Activated T-cell treated with anti-CD3 and anti-CD28 coated beads for 1 hour (primary cell): ENCODE results near the gene CDH13.

Experiments
- DNase-seq: peaks from one replicate; pipeline ENCODE4 v3.0.0-alpha.2; 2020; ENCODE audit warnings: low read depth

CDH13 gene

DNA sequence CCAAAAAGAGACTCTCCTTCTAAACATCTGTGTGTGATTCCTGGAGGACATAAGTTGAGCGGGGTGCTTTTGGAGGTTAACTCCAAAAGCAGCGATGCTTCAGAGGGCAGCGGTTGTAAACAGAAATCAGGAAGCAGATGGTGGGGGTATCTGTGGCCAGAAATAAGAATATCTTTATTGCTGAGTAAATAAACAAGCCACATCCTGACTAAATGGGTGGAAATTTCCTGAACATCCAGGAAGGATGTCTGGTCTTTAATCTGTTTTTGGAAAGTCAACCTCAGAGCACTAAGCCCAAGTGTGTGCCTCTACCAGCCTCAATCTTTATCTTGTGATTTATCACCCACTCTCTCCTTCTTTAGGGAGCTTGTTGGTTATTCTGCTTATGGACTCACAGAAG is 123.3 kb downstream of the CDH13 start:
- DNase-seq: no peak

DNA sequence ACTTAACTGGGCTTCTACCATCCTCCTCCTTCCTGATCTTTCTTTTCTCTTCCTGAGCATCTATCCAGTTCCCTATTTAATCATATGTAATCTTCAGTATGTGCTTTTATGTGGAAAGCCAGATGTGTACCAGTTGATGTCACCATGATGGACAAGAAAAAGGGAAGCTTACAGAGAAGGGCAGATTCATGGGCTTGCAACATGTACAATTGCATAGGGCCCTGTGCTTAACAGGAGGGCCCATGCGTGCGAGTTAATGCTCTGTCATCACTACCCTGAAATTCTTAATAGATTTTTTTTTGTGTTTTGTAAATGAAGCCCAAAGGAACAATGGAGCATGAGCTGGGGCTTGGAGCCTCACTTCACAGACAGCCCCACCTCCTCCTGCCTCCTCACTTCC is 124.3 kb downstream of the CDH13 start:
- no peak for DNase-seq

DNA sequence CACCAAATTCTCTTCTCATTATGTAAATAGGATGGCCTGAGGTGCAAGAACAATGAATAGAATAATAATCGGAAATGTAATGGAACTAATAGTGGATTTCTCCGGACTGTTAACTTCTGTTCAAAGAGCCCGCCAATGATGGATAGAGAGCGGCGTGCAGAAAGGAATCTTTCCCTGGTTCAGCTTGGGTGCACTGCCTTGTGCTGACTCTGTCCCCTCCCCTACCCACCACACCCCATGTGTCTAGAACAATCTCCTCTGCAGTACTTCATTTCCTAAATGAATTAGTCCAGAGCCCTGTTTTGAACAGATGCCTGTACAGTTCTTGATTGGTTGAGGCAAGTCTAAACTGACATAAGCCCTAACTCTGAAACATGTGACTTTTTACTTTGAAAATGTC is 125.4 kb downstream of the CDH13 start:
- DNase-seq: no peak

DNA sequence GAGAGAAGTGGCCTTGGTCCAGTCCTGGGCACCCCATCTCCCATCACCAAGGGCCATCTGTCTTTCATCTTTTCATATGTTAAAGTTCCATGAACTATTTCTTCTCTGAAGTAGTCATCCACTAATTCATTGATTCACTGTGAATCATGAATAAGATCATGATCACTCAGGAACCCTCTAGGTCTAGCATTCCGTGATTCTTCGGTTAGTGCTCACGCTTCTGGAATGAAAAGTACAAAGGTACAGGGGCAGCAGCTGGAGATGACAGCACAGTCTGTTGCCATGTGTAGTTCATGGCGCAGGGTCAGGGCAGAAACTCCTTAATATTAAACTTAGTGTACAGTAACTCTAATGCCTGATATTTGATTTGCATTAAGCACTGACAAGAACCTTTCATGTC is 127.1 kb downstream of the CDH13 start:
- DNase-seq: no peak

DNA sequence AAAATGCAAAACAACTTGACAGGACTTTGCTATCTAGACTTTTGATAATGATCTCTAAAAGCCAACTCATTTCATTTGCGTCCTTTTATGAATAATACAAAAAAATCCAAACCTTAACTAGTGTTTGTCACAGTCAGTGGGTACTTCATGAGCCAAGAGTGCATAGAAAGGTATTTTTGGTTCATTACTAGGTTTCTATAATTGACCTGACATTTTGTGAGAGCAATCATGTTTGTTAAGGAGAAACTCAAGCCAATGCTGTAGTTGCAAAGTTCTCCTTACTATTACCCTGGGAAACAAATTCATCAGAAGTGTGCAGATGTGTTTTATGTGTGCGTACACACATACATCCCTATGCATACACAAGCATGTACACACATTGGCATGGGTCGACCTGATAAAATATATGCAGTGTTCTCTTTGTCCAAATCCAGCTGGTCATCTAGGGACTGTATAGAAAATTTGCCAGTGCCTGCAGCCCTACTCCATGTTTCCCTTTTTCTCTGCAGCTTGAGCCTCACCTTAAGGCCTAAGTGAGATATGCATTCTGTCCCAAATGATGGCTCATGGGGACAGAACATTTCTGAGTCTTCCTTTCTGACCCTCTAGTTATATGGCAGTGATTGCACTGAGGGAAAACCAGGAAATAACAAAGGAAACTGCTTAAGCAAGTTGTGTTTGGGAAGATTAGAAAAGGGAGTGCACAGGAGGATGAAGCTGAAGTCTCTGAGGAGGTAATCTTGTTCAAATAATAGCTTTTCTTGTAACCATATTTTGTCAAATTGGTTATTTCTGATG is 128.1 kb downstream of the CDH13 start:
- DNase-seq: no peak

DNA sequence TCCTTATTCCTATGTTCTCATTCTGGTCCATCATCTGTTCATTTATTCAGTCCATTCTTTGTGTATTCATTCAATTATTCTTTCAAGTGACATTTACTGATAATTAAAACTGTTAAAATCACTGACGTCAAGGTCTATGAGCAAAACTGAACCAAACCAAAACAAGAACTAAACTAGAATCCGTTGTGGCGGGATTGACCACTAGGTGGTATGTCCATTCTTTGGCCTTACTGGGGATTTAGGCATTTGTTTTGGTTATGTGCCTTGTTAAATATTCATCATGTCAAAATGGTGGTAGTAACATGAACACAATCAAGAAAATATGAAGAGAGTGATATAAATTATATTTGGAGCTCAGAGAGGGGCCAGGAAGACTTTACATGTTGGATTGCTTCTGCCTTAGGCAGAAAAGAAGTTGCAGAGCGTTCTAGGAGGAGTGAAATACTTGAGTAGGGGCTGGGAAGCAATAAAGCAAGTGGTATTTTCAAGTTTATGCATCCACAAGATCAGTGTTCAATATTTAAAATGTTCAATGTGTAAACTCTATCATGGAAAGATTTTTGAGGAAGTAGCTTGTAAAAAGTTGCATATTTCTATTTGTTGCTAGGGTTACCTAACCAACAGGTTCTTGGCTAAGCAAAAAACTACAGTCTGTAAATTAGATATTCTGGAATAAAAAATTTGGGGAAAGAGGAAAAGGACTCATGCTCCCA is 129.0 kb downstream of the CDH13 start:
- no peak for DNase-seq

DNA sequence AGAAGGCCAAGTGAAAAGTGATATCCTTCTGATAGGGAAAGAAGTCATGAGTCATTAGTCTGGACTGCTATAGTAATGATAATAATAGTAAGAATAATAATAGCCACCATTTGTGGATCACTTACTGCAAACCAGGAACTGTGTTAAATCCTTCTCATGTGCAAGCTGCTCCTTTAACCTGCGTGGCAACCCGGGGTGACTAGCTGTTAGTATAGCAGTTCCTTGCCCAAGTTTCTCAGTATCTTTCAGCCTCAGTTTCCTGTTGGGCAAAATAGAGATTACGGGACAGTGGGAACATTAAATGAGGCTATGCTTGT is 129.5 kb downstream of the CDH13 start:
- no peak for DNase-seq

DNA sequence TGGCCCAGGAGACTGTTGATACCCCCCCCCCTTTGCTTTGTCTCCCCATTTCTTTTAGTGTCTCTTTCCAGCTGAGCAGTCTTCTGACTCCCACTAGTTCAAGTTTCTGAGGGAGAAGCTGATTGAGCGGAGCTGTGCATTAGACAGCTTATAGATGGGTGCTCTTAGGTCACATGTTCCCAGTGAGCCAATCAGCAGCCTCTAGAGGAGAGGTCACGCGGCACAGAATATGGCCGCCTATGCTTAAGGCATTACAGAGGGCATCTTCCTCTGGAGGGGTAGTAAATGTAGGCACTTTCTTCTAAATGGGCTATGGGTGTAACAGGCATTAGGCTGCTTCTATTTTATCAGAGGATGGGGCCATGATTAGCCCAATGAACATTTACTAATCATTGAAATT is 131.6 kb downstream of the CDH13 start:
- DNase-seq: no peak

DNA sequence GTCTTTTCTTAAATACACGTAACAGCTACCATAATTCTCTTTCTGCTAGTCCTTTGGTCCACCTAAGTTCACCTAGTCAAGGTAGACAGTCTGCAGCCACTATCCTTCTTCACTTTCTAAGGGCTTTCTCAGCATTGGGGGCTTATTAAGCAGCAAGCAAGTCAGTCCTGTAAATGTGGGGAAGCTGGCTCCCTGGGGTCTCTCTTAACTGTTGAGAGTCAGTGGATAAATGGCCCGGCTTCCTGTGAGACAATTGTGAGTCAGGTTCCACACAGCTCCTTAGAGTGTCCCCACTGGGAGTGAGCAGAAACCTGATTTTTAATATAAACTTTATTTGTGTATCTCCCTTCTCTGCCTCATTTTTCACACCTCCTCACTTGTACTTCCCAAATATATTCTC is 132.1 kb downstream of the CDH13 start:
- no peak for DNase-seq

DNA sequence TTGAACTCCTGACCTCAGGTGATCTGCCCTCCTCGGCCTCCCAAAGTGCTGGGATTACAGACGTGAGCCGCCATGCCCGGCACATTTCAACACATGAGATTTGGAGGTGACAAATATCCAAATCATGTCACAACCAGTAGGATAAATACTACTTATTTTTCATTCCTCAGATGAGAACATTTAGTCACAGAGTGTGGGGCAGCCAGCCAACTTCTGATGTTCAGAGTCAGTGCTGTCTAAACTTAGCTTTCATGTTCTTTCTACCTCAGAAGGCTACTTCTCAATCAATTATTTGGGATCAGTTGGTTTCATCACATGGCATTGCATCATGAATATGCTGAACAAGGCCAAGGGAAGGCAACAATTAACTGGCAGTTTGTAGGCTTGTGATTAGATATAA is 134.5 kb downstream of the CDH13 start:
- DNase-seq: no peak

DNA sequence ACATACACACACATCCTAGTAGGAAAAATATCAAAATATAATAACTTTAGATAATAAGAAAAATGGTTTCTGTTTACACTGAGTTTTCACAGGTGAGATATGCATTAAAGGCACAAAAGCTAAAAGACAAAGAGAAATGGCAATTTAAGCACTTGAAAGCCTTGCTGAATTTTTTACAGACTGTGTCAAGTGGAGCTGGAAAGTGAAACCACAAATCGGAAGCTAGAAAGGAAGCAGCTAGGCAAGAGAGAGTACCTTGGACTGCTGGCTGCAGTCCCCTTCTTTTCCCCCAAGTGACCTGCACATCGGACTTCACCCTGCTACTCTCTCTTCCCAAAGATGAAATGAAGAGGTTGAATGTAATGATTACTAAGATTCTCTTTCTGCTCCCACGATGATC is 135.1 kb downstream of the CDH13 start:
- no peak for DNase-seq

DNA sequence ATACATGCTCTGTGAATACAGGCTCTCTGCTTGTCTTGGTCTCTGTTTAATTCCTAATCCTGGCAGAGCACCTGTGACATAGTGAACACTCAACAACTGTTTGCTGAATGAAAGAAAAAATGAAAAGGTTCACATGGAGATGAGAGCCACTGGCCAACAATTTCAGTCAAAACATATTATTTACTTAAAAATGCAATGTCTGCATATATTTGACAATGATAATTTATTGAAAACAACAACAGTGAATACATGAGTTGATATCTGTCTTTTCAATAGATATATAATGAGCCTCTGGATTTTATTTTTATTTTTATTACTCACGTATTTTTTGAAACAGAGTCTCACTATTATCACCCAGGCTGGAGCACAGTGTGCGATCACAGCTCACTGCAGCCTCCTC is 136.6 kb downstream of the CDH13 start:
- DNase-seq: no peak

DNA sequence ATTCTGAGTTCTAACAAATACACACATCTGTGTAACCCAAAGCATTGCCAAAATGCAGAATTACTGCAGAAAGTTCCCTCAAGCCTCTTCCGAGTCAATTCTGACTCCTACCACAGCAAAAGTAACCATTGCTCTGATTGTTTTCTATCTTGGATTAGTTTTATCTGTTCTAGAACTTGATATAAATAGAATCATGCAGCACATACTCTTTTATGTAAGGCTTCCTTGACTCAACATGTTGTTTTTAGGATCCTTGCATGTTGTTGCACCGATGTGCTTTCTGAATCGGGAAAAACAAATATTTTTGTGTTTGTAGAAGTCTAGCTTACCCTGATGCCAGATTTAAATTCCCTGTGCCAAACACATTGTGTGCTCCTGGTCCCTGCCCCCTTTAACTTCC is 140.4 kb downstream of the CDH13 start:
- no peak for DNase-seq

DNA sequence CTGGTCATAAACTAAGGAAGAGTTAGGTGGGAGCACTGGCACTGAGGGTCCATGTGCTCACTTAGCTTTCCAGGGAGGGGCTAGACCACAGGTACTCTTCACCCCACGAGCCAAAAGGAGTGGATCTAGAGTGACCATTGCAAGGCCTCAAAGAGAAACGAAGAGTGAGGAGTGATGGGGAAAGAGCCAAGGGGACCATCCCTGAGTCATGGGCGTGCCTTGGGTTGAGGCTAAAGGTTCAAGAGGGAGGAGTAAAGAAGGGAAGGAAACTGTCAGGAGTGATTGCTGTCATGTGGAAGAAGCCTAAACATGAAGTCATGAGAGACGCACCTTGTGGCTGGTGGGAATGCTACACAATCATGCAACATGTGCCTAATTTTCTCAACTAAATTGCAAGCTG is 141.0 kb downstream of the CDH13 start:
- DNase-seq: no peak

DNA sequence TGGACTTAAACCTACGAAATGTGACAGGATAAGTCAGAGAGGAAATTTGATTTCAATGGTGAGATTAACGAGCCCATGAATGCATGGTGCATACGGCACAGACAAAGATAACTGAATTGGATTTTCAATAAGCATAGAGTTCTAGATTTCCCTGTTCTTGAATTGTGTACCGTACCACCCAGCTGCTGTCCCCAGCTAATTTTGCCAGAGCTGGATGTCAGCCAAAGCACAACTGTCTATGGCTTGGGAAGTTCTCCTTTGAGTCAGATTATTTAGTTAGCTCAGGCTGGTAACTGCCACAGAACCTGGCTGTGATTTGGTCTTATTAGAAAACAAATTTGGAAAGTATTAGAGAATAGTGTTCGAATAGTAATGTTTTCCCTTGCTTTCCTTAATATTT is 143.1 kb downstream of the CDH13 start:
- no peak for DNase-seq

DNA sequence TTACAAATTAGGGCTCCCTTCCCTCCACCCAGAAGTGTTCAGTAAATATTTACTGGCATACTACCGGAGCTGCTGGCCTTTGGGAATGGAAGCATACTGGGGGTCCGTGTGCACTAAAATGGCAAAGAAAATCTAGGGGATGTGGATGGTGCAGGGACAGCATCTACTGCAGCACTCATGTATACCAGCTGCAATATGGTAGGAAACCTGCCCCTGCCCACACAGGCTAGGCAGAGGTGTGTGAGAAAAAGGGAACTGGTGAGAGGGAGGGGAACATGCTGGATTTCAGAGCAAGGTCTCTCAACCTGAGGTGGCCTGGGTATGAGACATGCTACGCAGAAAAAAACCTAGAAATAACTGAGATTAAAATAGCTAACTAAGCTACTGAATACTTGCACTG is 145.4 kb downstream of the CDH13 start:
- DNase-seq: no peak

DNA sequence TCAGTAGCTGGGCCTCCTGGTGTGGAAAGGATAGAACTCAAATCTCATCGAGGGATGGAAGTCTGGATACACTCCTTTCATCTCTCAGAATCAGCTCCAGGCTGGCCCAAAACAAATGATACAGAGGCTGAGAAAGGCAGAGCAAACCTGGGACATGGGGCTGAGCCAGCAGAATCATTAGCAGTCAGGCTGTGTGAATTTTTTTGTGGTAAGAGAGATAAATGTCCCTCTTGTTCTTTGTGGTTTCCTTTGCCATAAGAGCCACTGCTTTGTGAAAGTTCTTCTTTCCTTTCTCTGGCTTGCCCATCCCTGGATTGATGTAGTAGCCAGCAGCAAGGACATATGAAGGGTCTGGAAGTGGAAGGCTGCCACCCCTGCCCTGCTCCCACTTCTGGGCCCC is 146.2 kb downstream of the CDH13 start:
- no peak for DNase-seq

DNA sequence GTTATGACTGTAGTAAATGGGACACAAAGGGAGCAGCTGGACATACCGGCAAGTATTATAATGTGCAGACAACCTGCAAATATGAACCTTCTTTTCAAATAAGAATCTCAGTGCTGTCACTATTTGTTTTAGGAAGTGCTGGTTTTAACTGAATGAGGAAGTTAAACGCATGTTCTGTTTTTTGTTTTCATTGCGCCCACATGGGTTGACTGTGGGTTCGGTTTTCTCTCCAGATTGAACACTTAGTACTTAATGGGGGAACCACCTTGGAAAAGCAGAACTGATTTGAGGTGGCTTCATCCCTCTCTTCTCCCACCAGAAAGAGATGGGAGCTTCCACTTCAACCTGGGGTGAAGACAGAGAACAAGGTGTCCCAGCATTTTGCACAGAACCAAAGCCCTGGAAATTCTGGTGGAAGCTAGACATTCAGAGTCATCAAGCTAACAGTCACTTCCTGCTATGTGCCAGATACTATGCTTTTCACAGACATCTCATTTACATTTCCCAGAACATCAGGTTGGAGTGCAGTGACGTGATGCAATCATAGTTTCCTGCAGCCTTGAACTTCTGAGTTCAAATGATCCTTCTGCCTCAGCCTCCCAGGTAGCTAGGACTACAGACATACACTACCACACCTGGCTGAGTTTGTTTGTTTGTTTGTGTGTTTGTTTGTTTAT is 149.8 kb downstream of the CDH13 start:
- no peak for DNase-seq

DNA sequence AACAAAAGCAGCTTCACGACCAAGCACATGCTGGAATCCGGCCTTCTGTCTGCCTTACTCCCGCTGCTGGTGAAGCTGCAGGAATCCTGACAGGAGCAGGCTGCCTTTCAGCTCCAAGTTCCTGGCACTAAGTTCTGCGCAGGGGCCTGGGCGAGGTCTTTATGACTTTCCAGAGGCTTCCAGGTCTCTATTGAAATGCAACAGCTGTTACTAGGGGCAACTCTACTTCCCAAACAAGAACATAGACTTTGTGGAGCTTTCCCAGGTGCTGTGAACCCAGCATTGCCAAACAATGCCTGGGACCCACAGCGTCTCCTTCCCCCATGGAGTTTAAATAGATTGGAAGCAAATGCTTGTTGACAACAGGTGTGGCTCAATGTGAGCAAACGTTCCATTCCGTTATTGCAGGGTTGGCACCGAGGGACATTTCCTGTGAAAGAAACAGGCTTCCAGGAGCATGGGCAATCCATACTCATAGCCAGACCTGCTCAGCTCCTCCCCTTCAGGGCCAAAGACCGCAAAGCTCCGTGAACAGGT is 156.0 kb downstream of the CDH13 start:
- no peak for DNase-seq

DNA sequence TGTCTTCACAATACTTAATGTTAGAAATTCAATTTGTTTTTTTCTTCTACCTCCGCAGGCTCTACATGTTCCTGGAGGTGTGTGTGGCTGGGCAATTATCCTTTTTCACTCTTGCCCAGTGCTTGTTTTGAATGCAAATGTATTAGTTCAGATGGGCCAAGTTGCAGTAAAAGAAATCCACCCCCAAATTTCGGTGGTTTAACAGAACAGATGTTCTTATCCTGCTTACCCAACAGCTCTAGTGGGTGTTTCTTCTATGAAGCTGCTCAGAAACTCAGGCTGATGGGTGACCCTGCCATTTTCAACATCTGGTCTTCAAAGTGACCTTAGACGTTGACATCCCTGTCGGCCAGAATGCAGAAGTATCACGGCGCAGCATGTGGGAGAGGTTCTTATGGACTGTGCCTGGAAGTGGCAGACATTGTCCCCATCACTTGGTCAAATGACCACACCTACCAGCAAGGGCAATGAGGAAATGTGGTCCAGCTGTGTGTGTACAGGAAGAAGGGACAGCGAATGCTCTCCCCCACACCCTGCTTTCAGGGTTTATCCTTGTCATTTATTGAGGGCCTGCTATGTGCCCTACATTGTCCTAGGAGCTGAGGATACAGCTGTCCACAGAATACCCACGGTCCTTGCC is 157.3 kb downstream of the CDH13 start:
- DNase-seq: no peak

DNA sequence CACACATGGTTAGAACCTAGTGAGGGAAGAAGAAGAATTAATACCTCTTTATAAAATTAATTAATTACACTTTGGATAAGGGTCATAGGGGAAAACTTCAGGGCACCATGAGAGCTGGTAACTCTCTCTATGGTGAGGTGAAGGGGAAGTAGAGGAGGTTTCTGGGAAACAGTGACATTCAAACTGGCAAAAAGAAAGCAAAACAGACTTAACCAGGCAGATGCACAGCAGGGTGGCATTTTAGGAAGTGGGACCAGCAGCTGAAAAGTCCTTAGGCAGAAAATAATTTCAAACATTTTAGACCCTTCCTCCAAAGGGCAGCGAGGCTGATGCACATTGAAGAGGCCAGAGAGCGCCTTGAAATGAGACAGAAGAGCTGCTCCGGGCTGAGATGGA is 157.8 kb downstream of the CDH13 start:
- DNase-seq: no peak

DNA sequence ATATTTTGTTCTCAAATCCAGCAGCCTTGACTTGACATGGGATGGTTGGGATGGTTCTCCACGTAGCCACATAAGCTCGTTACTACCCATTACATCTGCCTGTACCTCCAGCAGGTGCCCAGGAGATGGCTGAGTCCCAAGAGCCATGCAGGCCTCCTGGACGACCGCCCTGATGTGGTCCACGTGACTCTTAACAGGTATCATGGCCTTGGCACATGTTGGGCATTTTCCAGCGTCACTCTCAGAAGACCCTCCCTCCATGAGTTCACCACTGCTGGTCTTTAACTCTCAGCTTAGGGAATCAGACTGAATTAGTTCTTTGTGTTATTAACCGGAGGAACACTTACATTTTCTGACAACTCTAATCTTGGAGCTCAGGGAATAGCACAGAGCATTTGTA is 161.5 kb downstream of the CDH13 start:
- DNase-seq: no peak

DNA sequence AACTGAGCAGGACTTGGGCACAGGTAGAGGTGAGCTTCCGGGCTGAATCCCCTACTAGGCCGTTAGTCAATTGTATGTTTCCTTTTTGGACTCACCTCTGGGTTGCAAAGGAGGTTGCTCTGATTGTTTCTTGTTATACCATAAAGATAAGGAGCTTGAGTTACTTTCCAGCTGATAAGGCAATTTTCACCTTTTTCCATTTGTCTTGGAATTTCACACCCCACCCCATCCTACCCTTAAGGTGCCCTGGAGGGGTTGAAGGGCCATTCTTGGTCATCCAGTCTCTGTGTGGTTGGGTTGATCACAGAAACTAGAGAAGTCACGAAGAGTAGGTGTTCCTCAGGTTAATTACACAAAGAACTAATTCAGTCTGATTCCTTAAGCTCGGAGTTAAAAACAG is 162.2 kb downstream of the CDH13 start:
- DNase-seq: no peak
